Erythroblast (primary cell): ENCODE measurements around the gene RETSAT.
"Not testable (repeated sequence)": the region's sequence is repeated elsewhere in the genome, so short reads cannot be mapped to it uniquely, and the experiment has no call there.

ENCODE experiments used
- DNase-seq, 2 experiments: peaks; one replicate each; lab custom pipeline; 2025; lab: John Stamatoyannopoulos, UW
- GATA1 ChIP-seq: IDR thresholded peaks from 2 replicates; pipeline ENCODE4 v1.6.1; 2011; ENCODE audit warnings: low read depth, mild to moderate bottlenecking, control low read depth, low read length, moderate library complexity
- POLR2A ChIP-seq: IDR thresholded peaks from 2 replicates; pipeline ENCODE4 v1.6.1; 2011; ENCODE audit warnings: mild to moderate bottlenecking, low read length

Gene RETSAT

DNA sequence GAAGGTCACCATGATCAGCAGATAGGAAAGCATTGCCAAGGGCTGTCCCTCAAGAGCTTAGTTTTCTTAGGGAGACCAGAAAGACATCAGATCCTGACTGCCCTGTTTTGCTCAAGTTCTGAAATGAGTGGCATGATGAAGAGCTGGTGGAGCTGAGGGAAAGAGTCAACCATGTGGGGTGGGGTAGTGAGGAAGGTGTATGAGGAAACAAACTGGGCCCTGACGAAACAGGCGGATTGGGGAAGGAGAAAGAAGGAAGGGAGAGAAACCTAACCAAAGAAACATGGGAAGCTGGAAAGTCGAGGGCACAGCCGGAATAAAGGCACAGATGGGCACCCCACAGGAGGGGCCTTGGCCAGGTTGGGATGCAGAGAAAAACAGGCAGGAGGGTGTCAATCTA is 34.5 kb downstream of the RETSAT start:
- DNase-seq: no peak
- no peak for TF ChIP-seq GATA1
- TF ChIP-seq POLR2A: no peak

DNA sequence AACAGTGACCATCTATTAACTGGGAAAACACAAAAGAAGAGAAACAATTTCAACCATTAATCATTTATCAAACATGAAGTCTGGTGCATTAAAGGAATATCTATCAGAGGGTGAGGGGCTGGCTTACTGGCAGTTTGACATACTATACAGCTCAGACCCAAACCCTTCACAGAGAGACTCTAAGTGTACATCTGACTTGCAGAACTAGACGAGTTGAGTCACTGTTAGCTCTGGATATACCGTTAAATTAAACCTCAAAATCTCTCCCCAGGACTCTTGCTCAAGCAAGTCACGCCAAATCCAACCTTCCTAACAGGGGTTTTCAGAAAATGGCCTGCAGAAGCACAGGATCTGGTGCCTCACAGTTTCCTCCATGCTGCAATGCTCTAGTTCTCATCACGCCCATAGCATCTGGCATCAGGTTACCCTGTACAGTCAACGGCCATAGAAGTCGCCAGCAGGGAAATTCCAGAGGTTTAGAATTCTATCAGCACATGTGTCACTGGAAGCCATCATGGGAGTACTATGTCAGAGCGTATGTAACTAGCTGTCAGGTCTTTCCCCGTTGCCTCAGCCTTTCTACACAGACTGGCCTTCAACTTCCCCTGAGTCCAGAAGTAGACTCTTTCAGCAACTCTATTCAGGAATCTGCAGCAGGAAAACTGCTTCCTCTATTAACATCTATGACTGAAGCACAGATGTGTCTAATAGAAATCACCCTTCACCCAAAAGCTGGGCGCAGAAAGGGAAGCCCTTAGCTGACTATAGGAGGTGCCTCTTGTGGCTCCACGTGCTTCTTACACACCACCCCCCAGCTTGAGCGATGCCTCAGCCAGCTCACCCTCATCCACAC is 35.9 kb downstream of the RETSAT start:
- no peak for DNase-seq
- TF ChIP-seq GATA1: no peak
- no peak for TF ChIP-seq POLR2A

DNA sequence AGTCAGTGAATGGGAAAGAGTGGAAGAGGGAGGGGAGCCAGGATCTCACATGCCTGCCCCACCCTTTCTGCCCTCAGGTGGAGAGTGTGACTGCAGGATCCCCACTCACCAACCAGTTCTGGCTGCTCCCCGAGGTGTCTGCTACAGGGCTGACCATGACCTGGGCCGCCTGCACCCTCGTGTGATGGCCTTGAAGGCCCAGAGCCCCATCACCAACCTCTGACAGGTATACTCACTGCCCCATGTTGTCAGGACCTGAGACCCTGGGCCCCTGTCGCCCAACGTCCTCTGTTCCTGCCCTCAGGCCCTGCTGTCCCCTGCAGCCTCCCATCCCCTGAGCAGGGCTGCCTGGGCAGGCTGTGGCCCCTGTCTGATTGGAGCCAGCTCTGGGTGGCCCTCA is 38.4 kb downstream of the RETSAT start:
- not testable (repeated sequence) for DNase-seq

DNA sequence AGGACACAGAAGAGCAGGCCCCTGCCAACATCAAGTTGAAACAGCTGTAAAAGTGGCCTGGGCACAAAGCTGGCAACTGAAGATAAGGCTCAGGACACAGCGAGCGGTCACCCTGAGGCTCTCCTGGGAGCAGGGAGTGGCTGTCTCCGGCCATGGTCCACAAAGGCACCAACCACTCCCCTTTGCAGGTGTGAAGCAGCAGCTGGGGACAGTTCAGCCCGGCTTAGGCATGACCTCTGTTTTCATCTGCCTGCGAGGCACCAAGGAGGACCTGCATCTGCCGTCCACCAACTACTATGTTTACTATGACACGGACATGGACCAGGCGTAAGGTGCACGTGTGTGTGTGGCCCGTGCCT is 39.5 kb downstream of the RETSAT start:
- TF ChIP-seq POLR2A: no peak
- TF ChIP-seq GATA1: no peak
- DNase-seq: peak in 1 of 2 experiments; percentile 22

DNA sequence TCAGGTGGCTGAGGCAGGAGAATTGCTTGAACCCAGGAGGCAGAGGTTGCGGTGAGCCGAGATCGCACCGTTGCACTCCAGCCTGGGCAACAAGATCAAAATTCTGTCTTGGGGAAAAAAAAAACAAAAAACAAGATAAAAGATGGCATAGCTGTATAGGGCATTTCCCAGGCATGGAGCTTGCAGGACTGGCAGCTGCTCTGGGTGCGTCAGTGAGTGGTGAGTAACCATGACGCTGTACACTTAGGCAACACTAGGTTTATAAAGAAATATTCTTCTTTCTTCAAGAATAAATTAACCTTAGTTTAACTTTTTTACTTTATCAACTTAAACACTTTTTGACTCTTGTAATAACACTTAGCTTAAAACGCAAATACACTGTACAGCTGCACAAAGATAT is 41.9 kb downstream of the RETSAT start:
- DNase-seq: no peak
- TF ChIP-seq GATA1 (no peak), POLR2A (no peak)

DNA sequence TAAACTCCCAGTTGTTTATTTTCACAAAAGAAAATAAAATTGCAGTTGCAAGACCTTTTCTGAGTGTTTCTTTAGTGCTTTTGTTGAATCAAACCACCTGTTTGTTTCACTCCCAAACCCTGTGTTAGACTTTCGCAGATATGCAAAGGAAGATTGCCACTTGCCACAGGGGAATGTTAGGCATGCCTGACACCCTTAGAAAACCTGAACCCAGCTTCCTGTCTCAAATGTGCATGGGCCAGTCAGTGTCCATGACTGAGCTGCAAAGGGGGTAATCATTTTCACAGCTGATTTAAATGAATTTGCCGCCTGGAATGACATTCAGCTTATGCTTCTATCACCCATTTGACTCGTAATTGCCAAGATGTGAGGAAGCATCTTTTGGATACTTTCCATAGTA is 44.0 kb downstream of the RETSAT start:
- TF ChIP-seq GATA1 (no peak), POLR2A (no peak)
- DNase-seq: no peak

DNA sequence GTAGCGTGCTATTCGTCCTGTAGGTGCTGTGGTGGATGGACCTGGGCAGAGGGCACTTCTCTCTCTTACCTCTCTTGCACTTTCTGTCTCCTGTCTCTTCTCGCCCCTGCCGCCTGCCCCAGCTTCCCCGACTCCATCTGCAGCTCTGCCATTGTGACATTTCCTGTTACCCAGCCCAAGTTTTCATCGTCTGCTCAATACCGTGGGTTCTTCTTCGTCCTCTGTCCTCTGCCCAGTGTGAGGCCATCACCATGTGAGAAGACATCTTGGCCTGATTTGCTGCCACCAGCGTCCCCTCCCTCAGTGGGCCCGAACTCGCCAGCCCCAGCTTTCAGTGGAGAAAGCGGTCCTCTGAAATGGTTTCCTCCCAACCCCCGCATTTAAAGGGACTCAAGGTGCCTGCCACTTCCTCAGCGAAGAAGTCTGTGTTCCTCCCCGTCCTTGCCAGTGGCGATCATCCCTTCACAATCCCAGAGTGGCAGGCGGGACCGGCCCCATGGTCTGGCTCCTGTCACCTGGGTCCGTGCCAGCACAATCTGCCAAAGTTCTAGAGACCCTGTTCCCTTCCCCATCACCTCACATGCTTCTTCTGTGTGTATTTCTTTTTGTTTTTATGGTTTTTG is 44.5 kb downstream of the RETSAT start:
- no peak for TF ChIP-seq GATA1
- DNase-seq: no peak

DNA sequence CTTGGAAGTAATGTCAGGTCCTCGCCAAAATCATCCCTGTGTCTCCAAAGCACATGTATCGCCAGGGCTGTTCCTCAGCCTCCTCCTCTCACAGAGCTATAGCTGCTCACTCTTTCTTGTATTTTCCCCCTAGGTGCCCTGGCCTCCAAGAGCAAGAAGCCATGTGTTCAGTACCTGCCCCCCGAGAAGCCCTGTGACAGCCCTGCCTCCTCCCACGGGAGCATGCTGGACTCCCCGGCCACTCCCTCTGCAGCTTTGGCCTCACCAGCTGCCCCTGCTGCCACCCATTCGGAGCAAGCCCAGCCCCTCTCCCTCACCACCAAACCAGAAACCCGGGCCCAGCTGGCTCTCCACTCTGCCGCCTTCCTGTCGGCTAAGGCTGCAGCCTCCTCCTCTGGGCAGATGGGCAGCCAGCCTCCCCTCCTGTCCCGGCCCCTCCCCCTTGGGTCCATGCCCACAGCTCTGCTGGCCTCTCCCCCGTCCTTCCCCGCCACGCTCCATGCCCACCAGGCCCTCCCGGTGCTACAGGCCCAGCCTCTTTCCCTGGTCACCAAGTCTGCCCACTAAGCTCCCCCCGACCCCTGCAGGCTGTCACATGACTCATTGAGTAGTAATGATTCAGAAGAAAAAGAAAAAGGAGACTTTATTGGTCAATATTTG is 45.3 kb downstream of the RETSAT start:
- TF ChIP-seq GATA1: no peak
- TF ChIP-seq POLR2A: no peak
- DNase-seq: no peak

DNA sequence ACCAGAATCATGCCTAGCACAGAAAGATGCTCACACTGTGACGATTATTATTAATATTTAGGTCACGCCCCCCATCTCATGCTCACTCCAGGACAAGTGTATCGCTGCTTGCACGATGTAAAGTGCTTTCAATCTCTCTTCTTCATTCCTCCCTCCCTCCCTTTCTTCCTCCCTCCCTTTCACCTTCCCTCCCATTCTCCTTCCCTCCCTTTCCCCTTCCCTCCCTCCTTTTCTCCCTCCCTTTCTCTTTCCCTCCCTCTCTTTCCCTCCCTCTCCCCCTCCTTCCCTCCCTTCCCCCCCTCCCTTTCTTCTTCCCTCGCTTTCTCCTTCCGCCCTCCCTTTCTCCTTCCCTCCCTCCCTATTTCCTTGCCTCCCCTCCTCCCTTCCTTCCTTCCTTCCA is 46.1 kb downstream of the RETSAT start:
- DNase-seq: no peak
- no peak for TF ChIP-seq GATA1

DNA sequence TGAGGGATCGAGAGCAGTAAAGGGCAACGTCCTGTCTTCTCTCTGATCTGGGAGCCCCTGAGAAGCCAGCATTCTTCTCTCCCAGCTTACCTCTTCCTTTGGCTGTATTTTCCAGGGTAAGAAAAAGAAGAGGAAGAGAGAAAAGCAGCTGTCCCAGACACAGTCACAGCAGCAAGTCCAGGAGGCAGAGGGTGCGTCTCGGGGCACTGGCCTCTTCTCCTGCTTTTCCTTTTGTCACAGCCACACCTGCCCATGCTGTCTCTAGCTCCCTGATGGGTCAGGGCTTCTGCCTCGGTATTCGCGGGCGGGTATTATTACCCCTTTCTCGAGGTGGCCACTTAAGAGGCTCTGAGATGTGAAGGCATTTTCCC is 46.8 kb downstream of the RETSAT start:
- TF ChIP-seq POLR2A: no peak
- no peak for TF ChIP-seq GATA1
- DNase-seq: no peak

DNA sequence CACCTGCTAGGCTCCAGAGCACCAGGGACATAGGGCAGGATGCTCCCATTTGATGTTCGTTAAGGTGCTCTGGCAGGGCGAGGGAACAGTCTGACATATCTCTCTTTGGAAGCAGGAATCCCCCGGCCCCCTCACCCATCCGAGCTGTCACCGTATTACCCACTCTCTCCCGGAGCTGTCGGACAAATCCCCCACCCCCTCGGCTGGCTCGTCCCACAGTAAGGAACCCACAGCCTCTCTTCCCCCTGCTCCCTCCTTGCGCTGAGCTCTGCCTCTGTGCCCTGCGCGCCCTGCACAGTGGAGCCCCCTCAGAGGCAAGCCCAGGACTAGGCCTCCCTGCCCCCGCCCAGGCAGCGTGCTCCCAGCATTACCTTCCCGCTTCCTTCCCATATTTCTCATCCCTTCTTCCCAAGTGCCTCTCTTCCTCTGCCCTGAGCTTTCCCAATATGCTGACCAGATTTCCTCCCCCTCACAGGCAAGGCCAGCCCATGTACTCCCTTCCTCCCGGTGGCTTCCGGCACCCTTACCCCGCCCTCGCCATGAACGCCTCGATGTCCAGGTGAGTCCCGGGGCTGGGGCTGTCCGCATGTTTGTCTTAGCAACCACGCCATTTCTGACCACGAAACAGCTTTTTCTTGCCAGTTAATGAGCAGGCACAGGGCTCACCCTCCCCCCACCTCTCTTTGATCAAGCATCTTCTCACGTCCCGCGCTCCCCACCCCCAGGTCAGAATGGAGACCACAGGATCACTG is 50.4 kb downstream of the RETSAT start:
- TF ChIP-seq POLR2A (no peak), GATA1 (no peak)
- no peak for DNase-seq

DNA sequence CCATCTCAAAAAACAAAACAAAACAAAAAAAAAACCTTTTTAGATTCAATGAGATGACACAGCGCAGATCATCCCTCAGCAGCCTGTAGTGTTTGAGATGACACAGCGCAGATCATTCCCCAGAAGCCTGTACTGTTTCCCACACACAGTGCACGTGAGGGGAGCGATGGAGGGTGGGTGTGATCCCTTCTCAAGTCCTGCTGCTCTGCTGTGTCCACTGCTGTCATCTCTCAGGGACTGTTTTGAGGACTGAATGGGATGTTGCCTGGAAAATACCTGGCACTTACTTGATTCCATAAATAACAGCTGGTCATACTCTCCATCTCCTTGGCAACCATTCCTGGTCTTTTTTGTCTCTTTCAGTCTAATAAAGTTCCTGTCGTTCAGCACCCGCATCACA is 52.2 kb downstream of the RETSAT start:
- TF ChIP-seq POLR2A: no peak
- no peak for TF ChIP-seq GATA1
- DNase-seq: no peak
